ENCODE results near the gene RIGI. TPM values are rescaled to one million over a fixed set of nuclear protein-coding genes. Genes with fewer than 3 reads are reported as not detected.
"Not testable (repeated sequence)": the region's sequence is repeated elsewhere in the genome, so short reads cannot be mapped to it uniquely, and the experiment has no call there.

RIGI gene
- total RNA-seq = 6.9 TPM

DNA sequence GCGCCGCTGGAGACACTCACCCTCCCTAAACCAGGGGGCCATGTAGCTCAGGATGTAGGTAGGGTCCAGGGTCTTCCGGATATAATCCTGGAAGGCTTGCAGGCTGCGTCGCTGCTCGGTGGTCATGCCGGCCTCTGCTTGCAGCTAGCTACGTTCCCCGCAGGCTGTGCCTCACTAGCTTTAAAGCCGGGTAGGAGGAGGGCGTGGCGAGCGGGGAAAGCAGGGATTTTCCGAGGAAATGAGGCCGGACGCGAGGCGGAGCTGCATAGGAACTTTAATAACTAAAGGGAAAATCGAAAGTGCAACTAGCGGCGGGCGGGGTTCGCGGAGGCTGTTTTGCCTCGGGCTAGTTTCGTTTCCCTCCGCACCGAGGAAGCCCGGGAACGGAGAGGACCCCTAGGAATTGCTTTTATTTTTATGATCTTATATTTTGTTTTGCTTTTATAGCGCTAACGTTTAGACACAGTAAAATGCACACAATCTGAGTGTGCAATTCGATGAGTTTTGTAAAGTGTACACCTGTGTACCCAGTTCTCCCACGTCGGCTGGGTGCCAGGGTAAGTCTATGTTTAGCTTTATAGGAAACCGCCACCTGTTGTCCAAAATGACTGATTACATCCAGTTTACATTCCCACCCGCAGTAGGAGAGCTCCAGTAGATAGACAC, at the start of gene RIGI:
Gene RIGI (minus strand): TSS at position 156 of the 666 bp plus-strand sequence. CDS start 30 bp downstream, at position 126.
- FAIRE-seq (peak; percentile 28), DNase-seq (ENCODE audit: low spot score in 2 of 2) (peak; percentile 9 to 51)

DNA sequence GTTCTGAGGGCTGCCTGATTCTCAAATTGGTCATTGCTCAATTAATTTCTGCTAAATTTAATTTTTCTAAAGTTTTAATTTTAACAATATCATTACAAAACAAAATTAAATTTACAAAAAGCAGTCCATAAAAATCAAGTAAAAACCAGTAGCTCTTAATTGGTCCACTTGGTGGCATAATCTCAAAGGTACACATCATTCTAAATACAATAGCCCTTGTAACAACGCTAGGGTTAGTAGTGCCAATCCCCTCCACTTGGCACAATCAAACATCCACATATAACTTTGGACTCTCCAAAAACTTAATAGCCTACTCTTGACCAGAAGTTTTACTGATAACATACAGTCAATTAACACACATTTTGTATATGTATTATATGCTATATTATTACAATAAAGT, 48.9 kb upstream of the RIGI start:
- DNase-seq (ENCODE audit: low spot score in 2 of 2) = no peak

DNA sequence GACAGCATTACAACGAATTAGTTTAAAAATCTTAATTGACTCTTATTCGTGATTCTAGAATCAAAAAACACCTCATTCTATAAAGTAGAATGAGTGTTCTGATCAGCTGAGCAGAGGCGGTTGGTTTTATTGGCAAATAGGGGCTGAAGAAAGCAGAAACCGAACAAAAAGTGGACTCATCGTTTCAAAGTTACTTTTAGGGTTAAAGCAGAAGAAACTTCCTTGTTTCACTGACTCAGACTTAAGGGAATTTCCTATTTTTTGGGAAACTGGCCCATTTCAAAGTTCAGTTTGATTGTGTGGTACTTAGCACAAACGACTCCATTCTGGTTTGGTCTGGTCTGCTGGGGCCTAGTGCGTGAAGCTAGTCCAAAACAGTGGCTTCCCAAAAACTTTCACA, 47.8 kb upstream of the RIGI start:
- FAIRE-seq (no peak), DNase-seq (ENCODE audit: low spot score in 2 of 2) (no peak)

More for the DNA sequence above, 48.9 kb upstream of the RIGI start:
- no peak for FAIRE-seq

DNA sequence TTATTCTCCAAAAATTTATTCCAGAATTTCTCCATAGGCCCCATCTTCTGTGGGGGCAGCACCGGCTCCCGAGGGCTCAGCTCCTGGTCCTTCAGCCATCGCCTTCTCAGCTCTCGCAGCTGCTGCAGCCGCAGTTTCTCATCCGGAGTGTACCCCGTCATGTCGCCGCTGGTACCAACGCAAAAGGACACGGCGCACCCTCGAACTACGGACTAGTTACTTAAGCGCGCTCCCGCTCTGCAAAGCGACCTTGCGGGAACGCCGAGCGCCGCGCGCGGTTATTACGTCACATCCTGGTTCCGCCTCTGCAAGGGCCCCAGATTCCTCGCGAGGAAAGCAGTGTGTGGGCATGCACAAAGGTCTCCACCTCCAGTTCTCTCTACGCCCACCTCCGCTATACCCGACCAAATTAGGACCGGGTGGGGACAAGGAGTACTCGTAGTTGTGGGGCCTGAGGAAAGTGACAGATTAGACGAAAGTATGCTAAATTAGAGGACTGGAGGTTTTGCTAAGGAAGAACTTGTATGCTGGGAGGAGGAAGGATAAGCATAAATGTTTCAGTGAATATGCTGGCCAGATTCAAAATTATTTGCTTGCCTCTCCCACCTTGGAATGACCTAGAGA, 47.0 kb upstream of the RIGI start, which contains the start of gene NDUFB6:
Gene NDUFB6 (minus strand): TSS at position 260 of the 624 bp plus-strand sequence. CDS start 99 bp downstream, at position 161.
- peak; percentile 77 to 84 for DNase-seq (ENCODE audit: low spot score in 2 of 2)
- no peak for FAIRE-seq

DNA sequence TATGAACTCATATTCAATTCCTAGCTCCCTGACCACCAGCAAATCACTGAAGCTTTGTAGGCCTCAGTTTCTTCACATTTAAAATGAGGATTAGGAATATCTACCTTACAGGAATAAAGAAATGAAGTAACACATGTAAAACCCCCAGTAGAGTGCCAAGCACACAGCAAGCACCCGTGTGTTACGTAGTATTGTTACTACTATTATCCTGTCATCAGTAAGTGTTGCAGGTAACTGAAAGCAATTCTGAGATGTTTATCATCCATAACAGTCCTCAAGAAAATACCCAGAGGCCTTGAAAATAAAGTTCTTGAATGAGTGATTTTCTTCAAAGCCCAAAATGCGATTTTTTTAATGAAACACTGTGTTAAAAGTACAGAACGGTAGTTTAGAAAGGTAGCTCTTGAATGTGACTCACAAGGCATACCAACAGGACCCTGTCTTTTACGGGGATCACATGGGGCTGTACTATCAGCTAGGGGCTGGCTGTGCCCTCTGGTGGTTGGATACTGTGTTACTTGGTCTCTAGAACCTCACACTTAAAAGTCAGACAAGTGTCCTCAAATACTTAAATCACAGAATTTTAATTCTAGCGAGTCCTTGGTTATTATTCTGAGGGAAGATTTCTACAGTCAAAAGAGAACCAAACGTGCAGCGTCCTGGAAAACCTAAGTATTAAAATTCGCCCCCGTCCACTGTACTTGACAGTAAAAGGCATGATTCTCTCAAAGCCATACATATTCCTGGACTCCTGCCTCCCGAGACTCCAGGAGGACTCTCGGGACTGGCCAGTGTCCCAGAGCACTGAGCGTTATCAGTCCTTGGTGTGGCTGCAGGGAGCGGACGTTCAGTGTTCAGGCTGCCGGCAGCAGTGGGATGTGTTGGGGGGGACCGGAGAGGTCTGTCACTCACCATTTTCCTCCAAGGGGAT, 46.2 kb upstream of the RIGI start:
- peak; percentile 51 to 69 for DNase-seq (ENCODE audit: low spot score in 2 of 2)
- FAIRE-seq = no peak

DNA sequence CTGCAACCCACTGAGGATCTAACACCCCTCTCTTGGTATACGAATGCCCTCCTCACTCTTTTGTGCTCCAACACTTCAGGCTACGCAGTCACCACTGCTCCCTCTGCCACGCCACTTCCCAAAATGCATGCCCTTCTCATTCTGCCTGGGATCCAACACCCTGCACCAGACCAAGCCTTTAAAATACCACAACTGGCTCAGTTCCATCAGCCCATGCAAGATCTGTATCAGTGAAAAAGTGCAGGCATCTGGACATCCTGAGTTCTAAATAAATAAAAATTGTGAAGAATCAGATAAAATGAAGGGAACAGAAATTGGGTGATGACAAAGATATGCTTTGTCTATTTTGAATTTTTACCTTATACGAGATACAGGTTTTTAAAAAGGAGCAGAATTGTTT, 44.3 kb upstream of the RIGI start:
- FAIRE-seq = no peak
- DNase-seq (ENCODE audit: low spot score in 2 of 2) = no peak

DNA sequence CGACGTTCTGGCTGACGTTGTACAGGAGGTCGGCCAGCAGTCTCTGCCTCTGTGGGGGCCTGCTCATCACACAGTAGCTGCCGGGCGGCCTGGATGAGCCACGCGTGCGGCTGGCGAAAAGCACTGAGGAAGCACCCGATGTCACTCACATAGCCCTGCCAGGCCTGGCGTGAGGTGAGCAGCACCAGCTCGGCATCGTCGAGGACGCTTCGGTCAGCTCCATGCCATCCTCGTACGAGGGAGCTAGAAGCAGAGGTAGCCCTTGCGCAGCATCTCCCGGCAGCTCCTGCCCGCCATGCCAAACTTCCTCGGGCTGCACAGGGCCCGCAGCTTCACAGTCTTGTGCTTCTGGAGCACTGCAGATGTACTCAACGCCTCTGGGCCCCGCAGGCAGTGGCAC, 40.8 kb upstream of the RIGI start:
- DNase-seq (ENCODE audit: low spot score in 2 of 2) (no peak), FAIRE-seq (no peak)

DNA sequence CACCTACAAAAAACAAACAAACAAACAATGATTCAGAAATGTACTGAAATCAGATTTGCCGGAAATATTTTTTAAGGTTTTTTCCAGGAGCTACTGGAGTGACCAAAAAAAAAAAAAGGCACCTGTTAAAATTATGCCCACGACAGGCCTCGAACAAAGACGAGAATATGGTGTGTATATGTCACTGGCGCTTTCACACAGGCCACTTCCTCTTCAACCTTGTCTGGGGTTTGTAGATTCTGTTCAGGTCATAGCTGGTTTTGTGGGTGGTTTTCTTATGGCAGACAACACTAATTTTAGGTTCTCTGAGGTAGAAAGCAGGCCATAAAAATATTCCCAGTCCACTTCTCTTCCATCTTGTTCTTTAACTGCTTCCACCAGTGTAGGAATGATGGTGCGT, 40.0 kb upstream of the RIGI start:
- DNase-seq (ENCODE audit: low spot score in 2 of 2) (no peak), FAIRE-seq (no peak)

DNA sequence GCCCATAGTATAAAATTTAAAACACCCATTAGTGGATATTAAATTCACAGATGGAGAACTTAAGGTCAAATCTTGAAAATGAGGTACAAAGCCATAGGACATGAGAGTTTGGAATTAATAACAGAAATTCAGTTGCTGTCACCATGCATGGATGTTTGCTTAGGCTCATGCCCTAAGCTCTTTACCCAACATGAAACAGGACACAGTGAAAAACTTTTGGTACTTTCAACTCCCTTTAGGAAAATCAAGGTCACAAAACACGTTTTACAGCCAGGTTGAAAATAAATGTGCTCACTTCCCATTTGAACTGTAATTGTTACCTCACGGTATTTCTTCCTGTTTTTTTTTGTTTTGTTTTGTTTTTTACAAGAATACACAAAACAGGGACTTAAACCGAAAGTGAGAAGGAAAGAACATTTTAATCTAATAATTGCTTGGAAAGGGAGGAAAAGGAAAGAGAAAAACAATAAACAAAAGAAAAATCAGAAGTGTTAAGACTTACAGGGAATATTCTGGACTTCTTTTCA, 32.5 kb upstream of the RIGI start:
- DNase-seq (ENCODE audit: low spot score in 2 of 2) (no peak), FAIRE-seq (no peak)

DNA sequence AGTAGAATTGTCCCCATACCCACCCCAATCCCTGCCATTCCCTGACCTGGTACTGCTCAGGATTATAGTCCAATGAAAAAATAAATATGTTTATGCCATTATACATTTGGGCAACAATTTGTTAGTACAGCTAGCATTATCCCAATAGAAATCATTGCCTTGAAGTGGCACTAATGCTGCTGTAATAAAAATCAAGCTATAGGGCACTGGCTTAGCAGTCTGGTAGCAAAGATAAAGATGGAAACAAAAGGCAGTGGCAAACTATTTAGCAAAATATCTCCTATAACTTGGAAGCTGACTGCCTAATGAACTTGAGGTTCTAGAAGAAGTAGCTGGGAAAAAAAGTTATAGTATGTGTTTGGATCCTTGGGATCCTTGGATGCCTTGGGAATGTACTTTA, 28.6 kb upstream of the RIGI start:
- FAIRE-seq = no peak
- DNase-seq (ENCODE audit: low spot score in 2 of 2) = no peak

DNA sequence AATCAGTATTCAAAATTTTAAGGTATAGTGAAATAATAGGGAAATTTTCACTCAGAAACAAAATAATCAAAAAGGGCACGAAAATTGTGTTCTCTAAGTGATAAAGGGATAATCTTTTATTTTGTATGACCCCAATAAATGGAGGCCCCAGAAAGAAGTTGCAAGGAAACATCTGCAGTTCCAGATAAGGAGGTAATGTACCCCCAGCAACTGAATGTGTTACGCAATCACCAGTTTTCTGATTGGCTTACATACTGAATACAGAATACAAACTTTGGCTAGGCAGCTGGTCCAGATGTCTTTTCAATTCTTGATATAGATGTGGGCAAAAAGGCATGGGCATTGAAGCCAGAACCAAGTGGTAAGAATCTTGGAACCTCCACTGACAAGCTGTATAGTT, 28.1 kb upstream of the RIGI start:
- no peak for FAIRE-seq
- no peak for DNase-seq (ENCODE audit: low spot score in 2 of 2)

DNA sequence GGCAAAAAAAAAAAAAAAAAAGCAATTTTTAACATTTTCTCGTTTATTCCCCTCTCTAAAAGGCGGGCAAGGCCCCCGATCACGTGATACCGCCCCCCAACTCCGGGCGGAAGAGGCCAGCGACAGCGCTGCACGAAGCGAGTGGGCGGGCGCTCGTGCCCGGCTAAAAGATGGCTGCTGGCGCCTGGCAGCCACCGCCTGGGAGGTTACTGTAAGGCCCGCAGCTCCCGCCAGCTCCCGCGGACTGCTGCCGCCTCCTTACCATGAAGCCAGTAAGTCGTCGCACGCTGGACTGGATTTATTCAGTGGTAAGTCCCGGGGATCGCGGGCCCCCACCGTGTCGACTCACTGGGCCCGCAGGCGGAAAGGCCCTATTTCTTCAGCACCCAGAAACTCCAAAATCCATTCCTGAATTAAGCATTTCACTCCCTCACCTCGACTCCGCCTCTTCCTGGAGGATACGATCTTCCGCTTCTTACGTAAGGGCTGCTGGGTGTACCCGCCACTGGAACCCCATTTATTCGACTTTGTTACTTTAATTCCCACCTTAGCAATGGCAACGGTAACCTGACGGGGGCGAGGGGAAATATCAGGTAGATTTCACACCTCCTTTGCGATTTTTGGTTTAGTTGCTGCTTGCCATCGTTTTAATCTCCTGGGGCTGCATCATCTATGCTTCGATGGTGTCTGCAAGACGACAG, 26.3 kb upstream of the RIGI start, which contains the start of the genes SMIM27 and TOPORS:
Gene SMIM27 (plus strand): TSS at position 156 of the 701 bp plus-strand sequence. CDS start 108 bp downstream, at position 264.
Gene TOPORS (minus strand): TSS at position 415 of the 701 bp plus-strand sequence. CDS start 150 bp downstream, at position 265.
- no peak for FAIRE-seq
- peak; percentile 83 to 85 for DNase-seq (ENCODE audit: low spot score in 2 of 2)

DNA sequence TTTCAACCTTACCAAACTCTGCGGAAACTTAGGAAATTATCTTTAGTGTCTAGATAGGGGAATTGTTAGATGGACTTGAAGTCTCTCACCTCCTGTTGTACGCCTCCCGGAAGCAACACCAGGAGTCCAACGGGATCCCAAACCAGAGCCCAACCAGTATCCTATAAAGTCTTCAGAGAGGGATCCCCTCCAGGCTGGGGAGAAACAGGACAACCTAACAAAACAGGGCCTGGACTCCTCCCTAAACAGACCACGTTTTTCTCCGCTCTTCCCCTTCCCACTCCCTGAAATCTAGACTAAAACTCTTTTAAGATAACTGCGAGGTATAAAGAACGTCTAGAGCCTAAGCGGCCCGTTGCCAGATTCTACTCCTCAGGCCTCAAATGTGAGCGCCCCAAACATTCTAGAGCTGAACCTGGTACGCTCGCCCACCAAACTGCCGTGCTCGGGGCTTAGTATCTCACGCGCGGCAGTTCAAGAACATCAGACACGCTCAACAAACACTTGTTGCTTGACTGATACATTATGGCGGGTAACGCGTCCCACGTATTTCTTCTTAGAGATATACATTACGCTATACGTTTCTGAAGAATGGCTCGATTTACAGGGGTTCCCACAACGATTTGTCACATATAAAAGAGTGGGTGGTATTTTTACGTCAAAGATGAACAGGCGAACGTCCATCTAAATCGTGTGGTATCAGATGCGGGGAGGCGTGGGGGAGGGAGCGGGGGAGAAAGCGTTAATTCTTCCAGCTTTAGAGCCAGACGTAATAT, 25.5 kb upstream of the RIGI start:
- DNase-seq (ENCODE audit: low spot score in 2 of 2) (peak; percentile 18 to 39), FAIRE-seq (no peak)

DNA sequence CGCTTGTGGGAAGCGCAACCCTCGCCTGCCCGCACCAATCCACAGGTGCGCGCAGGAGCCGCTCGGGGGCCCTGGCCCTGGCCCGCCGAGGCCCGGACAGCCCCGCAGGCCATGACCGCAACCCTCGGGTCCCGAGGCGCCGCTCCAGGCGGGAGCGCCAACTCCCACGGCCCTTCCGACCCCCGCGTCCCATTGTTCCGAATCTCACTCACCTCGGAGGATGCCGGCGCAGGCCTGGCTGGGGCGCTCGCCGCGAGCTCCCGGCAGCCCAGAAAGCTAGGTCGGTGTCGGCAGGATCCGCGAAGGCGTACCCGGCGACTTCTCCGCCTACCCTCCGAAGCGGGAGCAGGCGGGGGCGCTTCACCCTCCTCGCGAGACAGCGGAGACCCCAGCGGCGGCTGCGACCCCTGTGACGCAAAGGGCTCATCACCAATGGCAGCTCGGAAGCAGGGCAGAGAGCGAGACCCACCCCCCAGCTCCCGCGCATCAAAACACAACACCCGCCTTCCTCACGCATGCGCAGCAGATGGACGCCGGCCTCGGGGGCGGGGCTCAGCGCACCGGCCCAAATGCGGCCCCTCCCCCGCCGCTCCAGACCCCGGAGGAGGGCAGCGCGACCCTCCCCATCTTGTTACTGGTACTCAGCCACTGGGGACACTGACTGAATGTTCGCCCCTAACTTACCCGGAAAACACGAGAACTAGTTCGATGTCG, 24.7 kb upstream of the RIGI start:
- no peak for FAIRE-seq
- DNase-seq (ENCODE audit: low spot score in 2 of 2) = peak; percentile 94 to 95

DNA sequence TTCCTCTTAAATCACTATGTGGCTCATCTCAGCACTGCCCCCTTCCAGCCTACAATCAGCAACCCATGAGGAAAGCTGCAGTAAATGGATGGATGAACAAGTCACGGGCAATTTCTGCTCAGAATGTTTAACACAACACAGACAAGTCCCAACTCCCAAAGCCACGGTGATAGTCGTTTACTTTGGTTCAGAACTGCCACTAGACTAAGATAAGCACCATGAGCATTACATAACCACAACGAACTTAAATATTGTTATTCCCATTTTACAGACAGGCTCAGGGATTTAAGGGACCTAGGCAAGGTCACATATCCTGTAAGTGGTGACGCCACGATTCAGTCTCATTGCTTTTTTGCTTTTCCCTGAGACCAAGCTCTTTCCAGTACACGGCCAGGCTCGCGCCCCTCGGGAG, 24.2 kb upstream of the RIGI start:
- DNase-seq (ENCODE audit: low spot score in 2 of 2) (peak; percentile 28 to 31), FAIRE-seq (no peak)

DNA sequence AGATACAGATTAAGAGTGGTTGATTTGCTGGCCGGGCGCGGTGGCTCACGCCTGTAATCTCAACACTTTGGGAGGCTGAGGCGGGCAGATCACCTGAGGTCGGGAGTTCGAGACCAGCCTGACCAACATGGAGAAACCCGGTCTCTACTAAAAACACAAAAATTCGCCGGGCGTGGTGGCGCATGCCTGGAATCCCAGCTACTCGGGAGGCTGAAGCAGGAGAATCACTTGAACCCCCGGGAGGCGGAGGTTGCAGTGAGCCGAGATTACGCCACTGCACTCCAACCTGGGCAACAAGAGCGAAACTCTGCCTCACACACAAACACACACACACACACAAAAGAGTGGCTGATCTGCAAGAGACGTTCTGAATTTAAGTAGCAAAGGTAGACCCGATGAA, 22.2 kb upstream of the RIGI start:
- FAIRE-seq; DNase-seq (ENCODE audit: low spot score in 2 of 2): not testable (repeated sequence)

DNA sequence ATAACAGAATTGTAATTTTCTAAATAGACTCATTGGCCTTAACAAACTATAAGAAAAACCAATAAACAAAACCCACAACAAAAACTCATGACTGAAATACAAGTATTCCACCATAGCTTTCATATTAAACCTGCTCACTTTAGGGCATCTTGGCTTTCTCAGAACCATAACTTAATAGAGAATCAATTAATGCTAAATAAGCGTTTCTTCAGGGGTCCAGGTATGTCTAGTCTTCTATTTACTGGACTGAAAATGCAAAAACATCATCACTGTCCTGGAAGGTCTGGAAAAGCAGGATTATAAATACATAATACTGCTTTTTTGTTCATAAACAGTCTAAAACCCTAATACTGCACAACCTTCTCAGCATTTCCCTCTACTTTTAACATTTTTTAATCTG, 19.9 kb upstream of the RIGI start:
- FAIRE-seq (no peak), DNase-seq (ENCODE audit: low spot score in 2 of 2) (no peak)

DNA sequence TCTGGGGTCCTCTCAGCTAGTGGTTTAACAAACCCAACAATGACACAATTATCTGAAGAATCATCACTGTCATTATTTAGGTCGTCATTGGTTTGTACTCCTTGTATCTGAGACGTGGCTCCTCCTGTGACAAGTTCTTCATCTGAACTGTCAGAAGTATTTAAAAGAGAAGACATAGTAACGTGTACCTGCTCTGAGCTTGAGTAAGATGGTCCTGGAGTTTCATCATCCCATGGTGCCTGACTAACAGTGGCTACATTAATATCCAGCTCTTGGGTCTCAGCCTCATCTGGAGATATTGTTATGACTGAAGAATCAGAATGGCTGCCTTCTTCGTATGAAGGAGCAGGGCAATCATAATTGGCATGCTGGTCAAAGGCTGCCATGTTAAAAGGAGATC, 17.1 kb upstream of the RIGI start:
- no peak for FAIRE-seq
- DNase-seq (ENCODE audit: low spot score in 2 of 2) = no peak

DNA sequence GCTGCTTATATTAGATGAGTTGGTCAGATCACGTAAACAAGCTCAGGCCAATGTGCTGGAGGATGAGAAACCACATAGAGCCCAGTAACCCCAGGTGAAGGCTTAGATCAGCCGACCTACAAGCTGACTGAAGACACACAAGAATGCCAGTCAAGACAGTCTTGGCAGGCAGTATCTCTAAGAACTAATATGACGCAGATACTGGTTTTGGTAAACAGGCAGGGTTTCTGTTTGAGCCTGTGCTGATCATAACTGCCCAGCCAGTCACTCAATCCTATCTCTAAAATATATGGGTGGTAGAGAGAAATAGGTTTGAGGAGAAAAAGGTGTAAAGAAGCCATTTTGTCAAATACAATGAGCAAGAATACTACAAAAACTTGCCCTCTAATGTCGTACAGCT, 7.8 kb upstream of the RIGI start:
- FAIRE-seq (no peak), DNase-seq (ENCODE audit: low spot score in 2 of 2) (no peak)

Data from frontal cortex (tissue), 4 donors.